ENCODE data around the gene LCN6.
A peak's percentile ranks its signal among the peaks of the same experiment; 100 is the strongest.
"Not testable (repeated sequence)": the region's sequence is repeated elsewhere in the genome, so short reads cannot be mapped to it uniquely, and the experiment has no call there.

The LCN6 gene

GRCh38 chr9:136748201-136748600 is at the start of gene LCN6:
Gene LCN6 (minus strand): TSS chr9:136748525. CDS start chr9:136748483, 42 bp downstream.
- no peak for DNase-seq

DNA sequence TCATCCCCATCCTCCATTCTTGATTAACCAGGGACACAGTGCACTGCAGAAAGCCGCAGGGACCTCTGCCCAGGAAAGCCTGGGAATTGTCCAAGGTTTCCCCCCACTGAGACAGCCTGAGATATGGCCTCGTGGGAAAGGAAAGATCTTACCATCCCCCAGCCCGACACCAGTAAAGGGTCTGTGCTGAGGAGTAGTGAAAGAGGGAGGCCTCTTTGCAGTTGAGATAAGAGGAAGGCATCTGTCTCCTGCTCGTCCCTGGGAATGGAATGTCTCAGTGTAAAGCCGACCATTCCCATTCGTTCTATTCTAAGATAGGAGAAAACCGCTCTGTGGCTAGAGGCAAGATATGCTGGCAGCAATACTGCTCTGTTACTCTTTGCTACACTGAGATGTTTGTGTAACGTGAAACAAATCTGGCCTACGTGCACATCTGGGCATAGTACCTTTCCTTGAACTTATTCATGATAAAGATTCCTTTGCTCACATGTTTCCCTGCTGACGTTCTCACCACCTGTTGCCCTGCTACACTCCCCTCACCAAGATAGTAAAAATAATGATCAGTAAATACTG is 48.5 kb upstream of the LCN6 start:
- DNase-seq: peak; percentile 53

GRCh38 chr9:136796238-136796774 is 48.0 kb upstream of the LCN6 start, which contains the start of gene CCDC183:
Gene CCDC183 (plus strand): TSS chr9:136796338. CDS start chr9:136796398, 60 bp downstream.
- DNase-seq: no peak

GRCh38 chr9:136795000-136795348 is 46.6 kb upstream of the LCN6 start:
- no peak for DNase-seq

GRCh38 chr9:136794281-136794999 is 46.1 kb upstream of the LCN6 start:
- no peak for DNase-seq

- DNase-seq: no peak
Measured at GRCh38 chr9:136793086-136793946, 45.0 kb upstream of the LCN6 start.

- no peak for DNase-seq
Measured at GRCh38 chr9:136792321-136793085, 44.2 kb upstream of the LCN6 start.

DNA sequence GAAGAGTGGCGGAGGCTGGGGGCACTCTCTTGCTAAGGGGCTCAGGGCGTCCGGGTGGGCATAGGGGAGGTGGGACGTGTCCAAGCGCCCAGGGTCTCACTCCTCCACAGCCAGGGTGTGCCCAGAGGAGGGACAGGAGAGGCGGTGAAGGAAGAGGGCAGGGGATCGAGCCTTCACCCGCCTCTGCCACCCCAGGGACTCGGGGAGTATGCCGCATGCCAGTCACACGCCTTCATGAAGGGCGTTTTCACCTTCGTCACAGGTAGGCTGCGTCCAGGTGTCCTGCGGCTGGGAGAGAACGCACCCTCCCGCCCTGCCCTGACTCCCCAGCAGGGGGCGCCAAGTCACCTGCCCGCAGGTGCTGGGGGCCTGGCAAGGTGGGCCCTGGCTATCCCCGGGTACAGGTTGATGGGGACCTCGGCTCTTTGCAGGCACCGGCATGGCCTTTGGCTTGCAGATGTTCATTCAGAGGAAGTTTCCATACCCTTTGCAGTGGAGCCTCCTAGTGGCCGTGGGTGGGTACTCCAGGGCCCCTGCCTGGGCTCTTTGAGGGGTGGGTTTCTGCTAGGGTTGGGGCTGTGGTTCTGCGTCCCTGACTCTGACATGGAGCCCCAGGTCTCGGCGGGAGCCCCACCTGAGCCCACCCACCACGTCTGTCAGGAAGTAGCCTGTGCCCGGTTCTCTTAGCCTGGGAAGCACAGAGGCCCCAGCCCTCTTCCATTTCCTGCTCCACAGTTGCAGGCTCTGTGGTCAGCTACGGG is 43.4 kb upstream of the LCN6 start:
- DNase-seq: peak; percentile 69

DNA sequence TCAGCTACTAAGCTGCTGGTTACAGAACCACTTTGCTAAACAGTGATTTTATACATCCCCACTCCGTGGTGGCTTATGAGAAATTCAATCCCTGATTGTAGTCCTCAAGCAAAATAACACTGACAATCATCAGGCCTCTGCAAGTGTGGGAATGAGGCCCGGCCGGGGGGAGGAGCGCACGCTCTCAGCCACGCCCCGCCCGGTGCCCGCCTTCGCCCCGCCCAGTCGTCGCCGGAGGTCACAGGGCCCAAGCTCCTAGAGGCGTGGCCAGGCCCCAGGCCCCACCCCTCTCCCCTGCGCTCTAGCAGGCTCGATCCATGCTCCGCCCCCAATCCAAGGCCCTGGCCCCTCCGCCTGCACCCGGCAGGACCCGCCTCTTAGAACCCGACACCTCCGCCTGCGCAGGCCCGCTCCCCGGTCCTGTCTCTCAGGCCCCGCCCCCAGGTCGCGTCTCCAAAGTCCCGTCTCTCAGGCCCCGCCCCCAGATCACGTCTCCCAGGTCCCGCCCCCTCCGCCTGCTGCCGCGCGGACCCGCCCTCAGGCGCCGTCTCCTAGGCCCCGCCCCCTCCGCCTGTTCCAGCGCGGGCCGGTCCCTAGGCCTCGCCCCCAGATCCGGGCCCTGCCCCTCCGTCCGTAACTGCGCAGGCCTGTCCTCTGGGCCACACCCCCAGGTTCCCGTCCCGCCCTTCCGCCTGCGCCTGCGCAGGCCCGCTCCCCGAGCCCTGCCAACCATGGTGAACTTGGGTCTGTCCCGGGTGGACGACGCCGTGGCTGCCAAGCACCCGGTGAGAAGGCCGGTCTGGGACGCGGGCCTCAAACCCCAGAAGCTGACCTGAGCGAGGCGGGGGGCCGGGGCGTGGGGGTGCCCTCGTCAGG is 42.6 kb upstream of the LCN6 start, which contains the start of gene TMEM141:
Gene TMEM141 (plus strand): TSS at position 705 of the 876 bp plus-strand sequence. CDS start 27 bp downstream, at position 732.
- DNase-seq: peak; percentile 100

DNA sequence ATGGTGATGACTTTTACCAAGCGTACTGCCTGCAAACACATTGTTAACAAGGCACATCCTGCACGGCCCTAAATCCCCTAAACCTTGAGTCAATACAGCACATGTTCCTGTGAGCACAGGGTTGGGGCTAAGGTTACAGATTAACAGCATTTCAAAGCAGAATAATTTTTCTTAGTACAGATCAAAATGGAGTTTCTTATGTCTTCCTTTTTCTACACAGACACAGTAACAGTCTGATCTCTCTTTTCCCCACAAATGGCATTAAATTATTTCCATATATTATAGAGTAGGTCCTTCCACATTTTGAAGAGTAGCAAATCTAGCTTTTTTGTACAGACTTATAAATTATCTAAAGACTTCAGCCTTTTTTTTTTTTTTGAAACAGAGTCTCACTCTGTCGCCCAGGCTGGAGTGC is 41.2 kb upstream of the LCN6 start:
- DNase-seq: no peak

DNA sequence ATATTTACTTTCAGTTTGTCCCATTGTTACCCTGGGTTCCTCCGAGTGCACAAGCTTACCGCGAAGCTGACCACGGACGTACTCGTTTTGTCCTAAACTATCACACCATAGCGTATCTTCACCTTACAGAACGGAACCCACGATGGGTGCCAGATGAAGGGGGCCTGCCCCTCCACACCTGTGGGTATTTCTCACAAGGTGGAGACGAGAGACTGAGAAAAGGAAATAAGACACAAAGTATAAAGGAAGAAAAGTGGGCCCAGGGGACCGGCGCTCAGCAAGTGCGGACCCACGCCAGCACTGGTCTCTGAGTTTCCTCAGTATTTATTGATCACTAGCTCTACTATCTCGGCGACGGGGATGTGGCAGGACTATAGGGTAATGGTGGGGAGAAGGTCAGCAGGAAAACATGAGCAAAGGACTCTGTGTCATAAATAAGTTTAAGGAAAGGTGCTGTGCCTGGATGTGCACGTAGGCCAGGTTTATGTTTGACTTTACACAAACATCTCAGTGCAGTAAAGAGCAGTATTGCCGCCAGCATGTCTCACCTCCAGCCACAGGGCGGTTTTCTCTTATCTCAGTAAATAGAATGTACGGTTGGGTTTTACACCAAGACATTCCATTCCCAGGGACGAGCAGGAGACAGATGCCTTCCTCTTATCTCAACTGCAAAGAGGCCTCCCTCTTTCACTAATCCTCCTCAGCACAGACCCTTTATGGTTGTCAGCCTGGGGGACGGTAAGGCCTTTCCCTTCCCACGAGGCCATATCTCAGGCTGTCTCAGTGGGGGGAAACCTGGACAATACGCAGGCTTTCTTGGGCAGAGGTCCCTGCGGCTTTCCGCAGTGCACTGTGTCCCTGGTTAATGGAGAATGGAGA is 40.6 kb upstream of the LCN6 start:
- DNase-seq: not testable (repeated sequence)

DNA sequence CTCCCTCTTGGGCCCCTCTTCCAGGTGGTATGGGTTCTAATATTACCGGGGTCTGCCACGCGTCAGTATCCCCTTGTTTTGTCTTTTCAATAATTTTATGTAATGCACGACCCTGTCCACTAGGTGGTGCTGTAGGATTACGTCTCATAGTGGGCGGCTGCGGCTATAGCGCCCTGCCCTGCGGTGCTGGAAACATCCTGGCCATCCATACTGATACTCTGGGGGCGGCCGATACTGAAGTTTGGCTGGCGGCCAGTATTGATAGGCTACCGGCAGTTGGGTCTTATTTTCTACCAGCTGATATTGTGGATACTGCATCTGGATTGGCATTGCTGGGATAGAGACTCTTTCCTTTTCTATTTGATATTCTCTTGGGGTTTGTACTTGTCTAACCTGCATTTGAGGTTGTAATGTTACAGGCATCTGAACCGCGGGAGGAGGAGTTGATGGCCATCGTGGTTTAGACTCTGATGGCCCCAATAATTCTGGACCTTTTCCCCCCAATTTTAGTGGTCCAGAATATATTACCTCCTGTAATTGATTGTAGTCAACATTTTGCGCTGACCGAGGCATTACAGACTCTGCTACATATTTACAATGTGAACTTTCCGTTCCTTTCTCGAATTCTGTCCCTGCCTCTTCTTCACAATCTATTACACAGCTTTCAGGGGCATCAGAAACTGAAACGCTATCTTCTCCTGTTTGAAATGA is 39.5 kb upstream of the LCN6 start:
- peak; percentile 86 for DNase-seq

GRCh38 chr9:136786983-136787382 is 38.7 kb upstream of the LCN6 start:
- not testable (repeated sequence) for DNase-seq

DNA sequence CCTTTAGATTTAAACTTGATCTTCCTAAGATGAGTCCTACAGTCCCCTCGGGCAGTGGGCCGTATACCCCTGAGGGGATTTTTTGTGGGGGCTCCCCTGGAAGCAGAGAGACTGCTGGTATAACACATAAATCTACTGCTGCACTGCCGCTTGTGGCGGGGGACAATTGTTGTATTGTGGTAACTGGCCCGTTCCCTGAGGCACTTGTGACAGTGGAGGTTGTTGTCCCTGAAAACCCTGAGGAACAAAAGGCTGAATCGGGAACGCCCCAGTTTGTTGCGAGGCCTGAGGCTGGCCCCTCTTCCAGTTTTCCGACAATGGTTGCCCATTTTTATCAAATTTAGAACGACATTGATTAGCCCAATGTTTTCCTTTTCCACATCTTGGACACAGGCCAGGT is 38.1 kb upstream of the LCN6 start:
- no peak for DNase-seq

- not testable (repeated sequence) for DNase-seq
Measured at GRCh38 chr9:136785565-136786355, 37.4 kb upstream of the LCN6 start.

DNA sequence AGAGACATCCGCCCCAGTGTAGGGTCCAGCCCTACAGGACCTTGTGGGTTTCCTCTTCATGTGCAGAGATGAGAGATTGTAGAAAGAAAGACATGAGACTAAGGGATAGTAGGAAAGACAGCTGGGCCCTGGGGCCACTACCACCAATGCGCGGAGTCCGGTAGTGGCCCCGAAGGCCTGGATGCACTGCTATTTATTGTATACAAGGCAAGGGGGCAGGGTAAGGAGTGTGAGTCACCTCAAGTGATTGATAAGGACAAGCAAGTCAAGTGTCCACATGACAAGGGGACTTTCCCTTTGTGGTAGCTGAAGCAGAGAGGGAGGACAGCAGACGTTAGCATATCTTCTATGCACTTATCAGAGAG is 36.7 kb upstream of the LCN6 start:
- no peak for DNase-seq

- DNase-seq: peak; percentile 60
Measured at GRCh38 chr9:136784249-136784996, 36.1 kb upstream of the LCN6 start.
